ENCODE data around the gene CYP2D6.
A peak's percentile ranks its signal among the peaks of the same experiment; 100 is the strongest.
"Not testable (repeated sequence)": the region's sequence is repeated elsewhere in the genome, so short reads cannot be mapped to it uniquely, and the experiment has no call there.

Gene CYP2D6

GRCh38 chr22:42130639-42131431, at the start of gene CYP2D6:
TSS of gene CYP2D6 (minus strand) at chr22:42130810. CDS start at chr22:42130791, 19 bp downstream.
- not testable (repeated sequence) for DNase-seq

GRCh38 chr22:42179616-42180015, 49.0 kb upstream of the CYP2D6 start:
- DNase-seq: no peak

- DNase-seq: no peak
Observed at GRCh38 chr22:42178910-42179519, 48.4 kb upstream of the CYP2D6 start.

GRCh38 chr22:42177891-42178336, 47.3 kb upstream of the CYP2D6 start:
- DNase-seq: no peak

- DNase-seq: no peak
Observed at GRCh38 chr22:42176255-42176915, 45.8 kb upstream of the CYP2D6 start.

- no peak for DNase-seq
Observed at GRCh38 chr22:42174062-42174461, 43.5 kb upstream of the CYP2D6 start.

- DNase-seq: no peak
Observed at GRCh38 chr22:42173183-42173926, 42.7 kb upstream of the CYP2D6 start.

GRCh38 chr22:42172773-42173172, 42.2 kb upstream of the CYP2D6 start:
- DNase-seq: no peak

GRCh38 chr22:42171946-42172719, 41.5 kb upstream of the CYP2D6 start:
- DNase-seq: no peak

GRCh38 chr22:42171417-42171816, 40.8 kb upstream of the CYP2D6 start:
- no peak for DNase-seq

- no peak for DNase-seq
Observed at GRCh38 chr22:42170946-42171345, 40.3 kb upstream of the CYP2D6 start.

- peak; percentile 73 for DNase-seq
Observed at GRCh38 chr22:42169055-42169469, 38.5 kb upstream of the CYP2D6 start.

- DNase-seq: no peak
Observed at GRCh38 chr22:42168476-42168875, 37.9 kb upstream of the CYP2D6 start.

- no peak for DNase-seq
Observed at GRCh38 chr22:42167066-42167465, 36.5 kb upstream of the CYP2D6 start.

- DNase-seq: no peak
Observed at GRCh38 chr22:42164901-42165300, 34.3 kb upstream of the CYP2D6 start.

- DNase-seq: no peak
Observed at GRCh38 chr22:42163515-42163914, 32.9 kb upstream of the CYP2D6 start.

- no peak for DNase-seq
Observed at GRCh38 chr22:42162728-42163489, 32.3 kb upstream of the CYP2D6 start.

- no peak for DNase-seq
Observed at GRCh38 chr22:42160830-42161696, 30.5 kb upstream of the CYP2D6 start.

GRCh38 chr22:42160251-42160650, 29.6 kb upstream of the CYP2D6 start:
- DNase-seq: no peak

GRCh38 chr22:42158456-42159132, 28.0 kb upstream of the CYP2D6 start:
- DNase-seq: no peak
